GM15510 (cell line): ENCODE data around the gene CCDC184.

Experiments used
- POLR2A ChIP-seq: IDR thresholded peaks from 3 replicates; pipeline ENCODE4 v1.6.1; 2011; ENCODE audit warnings: borderline replicate concordance; ENCODE audit not compliant: insufficient read length; ENCODE audit errors: extremely low read depth

The CCDC184 gene

DNA sequence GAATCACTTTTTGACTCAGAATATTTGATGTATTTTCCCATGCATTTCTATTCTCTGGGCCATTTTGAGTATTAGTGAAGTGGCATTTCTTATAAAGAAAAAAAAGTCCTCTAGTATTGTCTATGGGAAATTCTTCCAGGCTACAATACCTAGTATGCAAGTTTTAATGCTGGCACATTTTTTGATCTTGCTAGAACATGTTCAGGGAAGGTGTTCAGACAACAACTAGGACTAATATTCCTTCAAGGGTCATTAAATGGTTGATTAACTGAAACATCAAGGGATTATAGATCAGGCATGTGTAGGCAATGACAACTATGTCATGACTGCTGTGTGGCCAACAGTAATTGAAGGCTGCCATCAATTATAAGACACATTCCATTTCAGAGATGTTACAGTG lies 7.7 kb downstream of the CCDC184 start:
- TF ChIP-seq POLR2A, result no peak

DNA sequence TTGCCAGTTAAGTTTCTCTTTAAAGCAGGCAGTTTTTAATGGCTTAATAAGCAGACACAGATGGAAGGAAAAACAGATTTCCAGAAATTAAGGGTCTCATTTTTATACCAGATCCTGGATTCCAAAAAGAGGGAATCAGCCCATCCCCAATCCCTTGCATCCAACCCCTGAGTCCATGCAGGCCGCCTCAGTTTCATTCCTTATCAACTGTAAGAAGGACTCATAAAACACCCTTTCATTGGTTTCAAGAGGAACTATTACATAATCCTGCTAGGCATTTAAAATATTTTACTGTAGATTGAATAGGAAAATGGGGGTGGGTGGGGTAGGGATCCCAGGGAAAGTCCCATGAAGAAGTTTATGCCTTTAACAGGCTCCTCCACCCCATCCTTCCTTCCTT lies 9.4 kb downstream of the CCDC184 start:
- TF ChIP-seq POLR2A, result no peak

DNA sequence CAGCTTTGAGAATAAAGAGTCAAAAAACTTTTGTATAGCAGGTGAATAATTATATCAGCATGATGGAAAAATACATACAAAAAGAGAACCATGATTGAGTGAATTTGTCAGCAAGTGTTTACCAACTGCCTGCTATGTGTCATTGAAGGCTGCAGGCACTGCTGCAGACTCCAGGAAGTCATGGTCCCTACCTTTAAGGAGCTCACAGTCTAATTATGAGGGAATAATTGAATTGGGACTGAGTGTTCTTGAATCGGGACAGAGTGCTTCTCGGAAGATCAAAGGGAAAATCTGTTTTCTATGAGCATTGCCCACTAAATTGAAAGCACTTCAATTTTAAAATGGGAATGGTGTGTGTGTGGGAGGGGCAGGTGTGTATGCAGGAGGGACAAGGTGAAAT lies 10.2 kb downstream of the CCDC184 start:
- no peak for TF ChIP-seq POLR2A

DNA sequence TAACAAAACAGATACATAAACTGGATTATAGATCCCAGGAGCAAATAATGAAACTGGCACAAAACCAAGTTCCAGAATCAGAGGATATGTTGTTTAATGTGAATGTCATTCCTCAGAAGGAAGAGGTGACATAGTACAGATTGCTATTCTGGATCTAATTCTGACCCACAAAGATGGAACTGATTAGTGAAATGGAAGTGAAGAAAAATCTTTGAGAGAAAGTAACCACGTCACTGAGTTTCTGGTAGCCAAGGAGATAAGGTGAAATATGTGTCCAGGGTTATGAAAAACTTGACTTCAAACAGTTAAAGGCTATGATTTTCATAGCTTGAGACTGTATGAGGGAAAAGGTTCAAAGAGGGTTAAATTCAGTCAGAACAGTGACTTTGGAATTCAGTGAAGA lies 11.4 kb downstream of the CCDC184 start:
- no peak for TF ChIP-seq POLR2A

DNA sequence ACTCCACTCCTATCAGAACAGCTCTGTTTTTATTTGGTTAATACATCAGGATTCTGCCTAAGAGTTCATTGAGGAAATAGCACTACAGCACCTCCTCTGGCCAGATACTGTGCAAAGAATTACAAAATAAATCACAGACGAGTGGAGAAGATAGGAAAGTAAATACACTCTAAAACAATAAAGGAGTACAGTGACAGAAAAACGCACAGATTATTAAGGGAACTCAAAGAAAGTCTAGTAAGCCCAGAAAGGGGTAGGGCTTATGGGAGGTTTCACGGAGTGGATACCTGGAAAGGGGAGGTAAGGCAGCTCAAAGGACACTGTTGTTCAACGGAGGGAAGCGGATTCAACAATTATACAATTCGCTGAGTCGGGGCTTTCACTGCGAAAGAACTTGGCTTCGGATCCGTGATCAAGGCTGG lies 14.1 kb downstream of the CCDC184 start:
- TF ChIP-seq POLR2A, result no peak

DNA sequence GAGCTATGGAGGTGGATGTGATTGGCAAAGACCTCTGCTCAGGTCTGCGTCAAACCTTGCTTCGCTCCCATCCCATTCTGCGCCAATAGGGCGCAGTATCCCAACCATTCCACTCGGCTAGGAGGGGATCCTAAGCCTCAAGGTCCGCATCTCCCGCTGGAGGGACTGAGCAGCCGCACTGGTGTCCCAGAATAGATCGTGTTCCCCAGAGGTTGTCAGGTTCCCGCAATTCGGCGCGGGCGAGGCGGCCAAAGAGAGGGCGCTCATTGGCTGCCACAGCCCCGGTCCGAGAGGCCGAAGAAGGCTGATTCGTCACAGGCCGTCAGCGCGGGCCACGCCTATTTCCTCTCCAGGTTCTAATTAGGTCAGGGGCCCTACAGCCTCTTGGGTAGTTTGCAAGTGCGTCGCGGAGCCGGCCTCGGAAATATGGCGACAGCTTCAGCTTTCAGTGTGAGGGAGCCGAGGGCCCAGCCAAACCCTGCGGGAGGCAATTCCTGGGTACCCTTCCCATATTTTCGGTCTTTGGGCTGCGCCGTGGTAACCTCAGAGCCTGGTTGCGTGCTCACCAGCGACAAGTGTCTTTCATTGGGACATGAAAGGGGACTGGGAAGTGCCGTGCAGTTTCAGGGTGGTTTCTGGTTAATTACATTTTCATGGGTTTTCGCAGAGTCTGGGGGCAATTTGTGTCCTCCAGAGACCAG lies 14.7 kb downstream of the CCDC184 start:
- peak; percentile 95 for TF ChIP-seq POLR2A

DNA sequence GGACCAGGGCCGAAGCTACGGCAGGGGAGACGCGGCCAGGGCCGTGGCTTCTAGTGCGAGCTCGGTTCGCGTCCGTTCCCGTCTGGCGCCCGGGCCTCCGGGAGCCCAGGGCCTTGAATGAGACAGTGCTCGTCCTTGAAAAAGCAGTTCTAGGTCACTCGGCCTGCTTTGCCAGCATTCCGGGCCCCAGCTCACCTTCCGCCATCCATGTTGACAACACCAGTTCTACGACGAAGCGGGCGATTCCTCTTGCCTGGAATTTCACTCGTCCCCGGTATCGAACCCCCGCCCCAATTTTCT lies 15.2 kb downstream of the CCDC184 start:
- no peak for TF ChIP-seq POLR2A

DNA sequence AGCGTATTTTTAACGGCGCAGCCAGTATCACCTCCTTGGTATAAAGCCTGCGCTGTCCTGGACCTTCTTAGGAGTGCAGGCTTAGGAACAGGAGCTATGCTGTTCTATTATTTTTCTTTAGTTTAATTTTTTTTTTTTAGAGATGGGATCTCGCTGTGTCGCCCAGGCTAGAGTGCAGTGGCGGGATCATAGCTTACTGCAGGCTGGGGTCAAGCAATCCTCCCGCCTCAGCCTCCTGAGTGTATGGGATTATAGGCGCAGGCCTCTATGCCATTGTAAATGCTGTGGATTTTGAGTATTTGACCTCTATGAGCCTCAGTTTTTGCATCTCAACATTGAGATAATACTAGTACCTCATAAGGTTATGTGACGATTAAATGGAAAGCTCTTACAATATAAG lies 15.5 kb downstream of the CCDC184 start:
- TF ChIP-seq POLR2A, result no peak

DNA sequence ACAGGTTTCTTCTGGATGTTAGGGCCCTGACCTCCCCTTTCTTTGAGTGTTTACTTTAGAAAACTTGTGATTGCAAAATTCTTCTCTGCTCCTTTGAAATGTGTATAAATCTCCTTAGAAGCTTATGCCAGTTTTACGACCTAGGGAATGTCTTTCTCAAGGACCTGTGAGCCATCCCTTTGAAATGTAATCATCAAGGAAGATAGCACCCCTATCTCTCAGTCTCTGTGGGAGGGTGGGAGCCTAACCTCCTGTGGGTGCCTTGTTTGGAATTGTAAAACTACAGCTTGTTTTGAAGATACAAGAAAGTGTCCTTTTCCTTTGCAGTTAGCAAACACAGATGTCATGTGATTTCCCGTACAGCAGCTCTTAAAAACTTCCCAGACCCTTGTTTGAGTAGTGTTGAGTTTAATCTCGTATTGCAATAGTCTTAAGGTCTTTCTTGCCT lies 16.4 kb downstream of the CCDC184 start:
- TF ChIP-seq POLR2A, result no peak

DNA sequence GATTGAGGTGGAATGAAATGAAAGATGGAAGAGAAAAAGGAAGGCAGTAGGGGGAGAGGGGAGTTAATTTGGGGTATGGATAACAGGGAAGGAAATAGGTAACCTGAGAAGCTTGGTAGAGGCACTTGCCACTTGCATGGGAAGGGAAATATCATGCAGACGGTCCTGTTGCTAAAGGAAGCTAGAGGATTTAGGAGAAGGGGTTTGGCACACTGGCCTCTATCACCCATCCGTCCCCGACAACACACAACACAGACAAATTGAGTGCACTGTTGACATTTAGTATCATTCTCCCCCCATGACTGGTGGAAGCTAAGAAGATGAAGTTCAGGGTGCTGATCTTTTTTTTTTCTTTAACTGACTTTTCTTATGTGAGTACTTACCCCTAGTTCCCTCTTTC lies 17.6 kb downstream of the CCDC184 start:
- TF ChIP-seq POLR2A, result no peak

DNA sequence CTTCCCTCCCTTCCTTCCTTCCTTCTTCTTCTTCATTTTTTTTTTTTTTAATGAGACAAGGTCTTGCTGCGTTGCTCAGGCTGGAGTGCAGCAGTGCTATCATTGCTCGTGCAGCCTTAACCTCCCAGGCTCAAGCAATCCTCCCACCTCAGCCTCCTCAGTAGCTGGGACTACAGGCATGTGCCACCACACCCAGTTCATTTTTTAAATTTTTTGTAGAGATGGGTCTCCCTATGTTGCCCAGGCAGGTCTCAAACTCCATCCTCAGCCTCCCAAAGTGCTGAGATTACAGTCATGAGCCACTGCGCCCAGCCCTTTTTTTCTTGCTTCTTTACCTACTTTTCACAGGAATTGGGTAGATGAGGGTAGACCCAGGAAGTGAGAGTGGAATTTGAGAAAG lies 18.1 kb downstream of the CCDC184 start:
- no peak for TF ChIP-seq POLR2A

DNA sequence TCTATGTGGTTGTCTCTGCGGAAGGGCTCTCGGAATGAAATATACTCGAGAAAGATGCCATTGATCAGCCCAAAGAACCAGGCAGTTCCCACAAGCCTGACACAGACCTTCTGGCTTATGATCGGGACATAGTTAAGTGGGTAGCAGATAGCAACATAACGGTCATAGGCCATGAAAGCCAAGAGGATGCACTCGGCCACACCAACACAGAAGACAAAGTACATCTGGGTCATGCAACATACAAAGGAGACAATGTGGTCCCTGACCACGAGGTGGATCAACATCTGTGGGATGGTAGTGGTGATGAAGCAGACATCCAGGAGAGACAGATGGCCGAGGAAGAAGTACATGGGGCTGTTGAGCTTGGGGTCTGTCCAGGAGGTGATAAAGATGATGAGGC lies 19.3 kb downstream of the CCDC184 start:
- no peak for TF ChIP-seq POLR2A

DNA sequence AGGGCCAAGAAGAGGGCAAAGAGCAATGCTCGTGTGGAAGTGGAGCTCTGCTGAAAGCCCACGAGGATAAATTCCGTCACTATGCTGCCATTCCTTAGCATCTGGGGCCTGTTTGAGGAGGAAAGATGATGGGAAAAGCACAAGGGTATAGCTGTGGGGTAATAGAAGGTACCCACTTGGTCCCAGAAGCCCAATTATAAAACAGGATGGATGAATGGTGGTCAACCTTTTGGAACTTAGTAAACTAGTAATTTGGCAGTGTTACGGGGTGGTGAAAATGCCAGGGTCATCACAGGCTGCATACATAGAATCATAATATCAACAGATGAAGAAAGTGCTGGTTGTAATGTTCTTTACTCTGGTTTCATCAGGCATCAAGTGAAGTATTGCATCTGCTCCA lies 19.7 kb downstream of the CCDC184 start, which contains the start of gene OR10AD1:
Gene OR10AD1, minus strand, starts transcription at position 101 of the 400 bp plus-strand sequence. Its CDS starts 0 bp downstream, at position 101.
- no peak for TF ChIP-seq POLR2A

DNA sequence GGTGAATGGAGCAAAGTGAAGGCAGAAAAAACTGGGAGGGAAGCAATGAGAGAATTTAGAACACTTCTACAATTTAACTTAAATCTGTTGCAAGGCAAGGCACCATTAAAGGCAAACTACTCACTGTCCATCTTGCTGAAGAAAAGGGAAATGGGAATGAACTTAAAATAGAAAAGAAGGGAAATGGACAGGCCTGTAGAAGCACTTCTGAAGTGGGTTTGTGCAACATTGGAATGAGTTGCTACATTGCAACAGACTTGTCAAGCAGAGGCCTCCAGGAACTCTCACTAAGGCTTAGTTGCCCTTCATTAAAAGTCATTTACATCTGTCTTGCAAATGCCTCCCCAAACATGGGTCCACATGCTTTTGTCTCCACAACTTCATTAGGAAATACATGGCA lies 33.3 kb downstream of the CCDC184 start:
- no peak for TF ChIP-seq POLR2A

DNA sequence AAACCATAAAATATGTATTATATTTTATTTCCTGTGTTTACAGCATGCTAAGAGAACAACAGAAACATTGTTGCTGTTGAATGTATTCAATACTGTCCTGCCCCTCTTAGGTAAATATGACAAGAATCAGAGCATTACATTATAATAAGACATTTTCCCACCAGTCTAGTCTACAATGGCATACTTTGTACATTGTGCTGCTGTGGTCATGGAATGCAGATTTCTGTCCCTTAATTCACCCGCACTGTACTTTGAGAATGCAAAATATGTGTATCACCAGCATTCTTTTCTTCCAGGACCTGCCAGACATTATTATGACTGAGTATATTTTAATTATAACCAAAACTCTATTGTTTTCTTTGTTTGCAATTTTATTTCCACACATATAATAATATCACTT lies 36.2 kb downstream of the CCDC184 start:
- TF ChIP-seq POLR2A, result no peak

DNA sequence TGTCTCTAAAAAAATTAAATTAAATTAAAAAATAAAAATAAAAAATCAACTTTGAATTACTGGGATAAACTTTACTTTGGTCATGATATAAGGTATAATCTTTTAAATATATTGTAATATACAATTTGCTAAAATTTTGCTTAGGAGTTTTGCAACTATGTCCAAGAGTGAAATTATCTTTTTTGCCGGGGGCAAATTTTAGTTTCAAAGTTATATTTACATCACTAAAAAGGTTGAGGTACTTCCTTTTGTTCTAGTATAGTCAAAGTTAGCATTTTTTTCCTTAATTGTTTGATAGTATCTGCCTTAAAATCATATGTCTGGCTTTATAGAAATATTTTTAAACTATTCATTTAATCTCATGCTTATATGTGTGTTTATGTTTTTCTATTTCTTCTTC lies 37.3 kb downstream of the CCDC184 start:
- TF ChIP-seq POLR2A, result no peak

DNA sequence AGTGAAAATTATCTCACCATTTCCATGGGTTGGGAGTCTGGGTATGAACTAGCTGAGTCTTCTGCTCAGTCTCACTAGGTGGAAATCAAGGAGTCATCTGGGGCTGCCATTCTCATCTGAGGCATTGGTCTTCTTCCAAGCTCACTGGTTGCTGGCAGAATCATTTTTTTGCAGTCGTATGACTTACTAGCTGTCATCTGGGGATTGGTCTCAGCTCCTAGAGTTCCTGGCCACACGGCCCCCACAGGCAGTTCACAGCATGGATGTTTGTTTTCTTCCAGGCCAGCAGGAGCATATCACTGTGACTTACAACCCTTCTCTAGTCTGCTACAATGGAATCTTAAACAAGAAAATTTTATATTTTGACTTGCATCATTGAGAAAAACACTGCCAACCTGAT lies 38.2 kb downstream of the CCDC184 start:
- TF ChIP-seq POLR2A, result no peak
